ENCODE results near the gene PLEKHG2.

PLEKHG2 gene

GRCh38 chr19:39463403-39463802 lies 50.9 kb downstream of the PLEKHG2 start:
- TF ChIP-seq ZFX (IDR thresholded peaks at IDR 0.05): no peak
- peak overlapping the region; percentile 77 for H3K27ac ChIP-seq

GRCh38 chr19:39465956-39466747 lies 53.7 kb downstream of the PLEKHG2 start:
- TF ChIP-seq ZFX (IDR thresholded peaks at IDR 0.05) (no peak), CTCF (conservative IDR thresholded peaks at IDR 0.05) (no peak)
- no peak overlapping the region for H3K27ac ChIP-seq

- H3K27ac ChIP-seq: no peak overlapping the region
- no peak for TF ChIP-seq CTCF (conservative IDR thresholded peaks at IDR 0.05)
- no peak for TF ChIP-seq ZFX (IDR thresholded peaks at IDR 0.05)
Observed at GRCh38 chr19:39467941-39468340, 55.5 kb downstream of the PLEKHG2 start.

DNA sequence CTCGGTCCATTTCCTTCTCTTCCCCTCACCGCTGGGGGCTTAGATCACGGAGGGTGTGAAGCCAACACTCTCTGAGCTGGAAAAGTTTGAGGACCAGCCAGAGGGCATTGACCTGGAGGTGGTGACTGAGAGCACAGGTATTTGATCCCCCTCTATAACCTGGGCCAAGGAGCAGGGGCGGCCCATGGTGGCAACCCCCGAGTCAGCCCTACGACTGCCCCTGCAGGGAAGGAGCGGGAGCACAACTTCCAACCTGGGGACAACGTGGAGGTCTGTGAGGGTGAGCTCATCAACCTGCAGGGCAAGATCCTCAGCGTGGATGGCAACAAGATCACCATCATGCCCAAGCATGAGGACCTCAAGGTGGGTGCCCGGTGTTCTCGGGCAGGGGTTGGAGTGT lies 56.6 kb downstream of the PLEKHG2 start:
- no peak overlapping the region for H3K27ac ChIP-seq
- TF ChIP-seq CTCF (conservative IDR thresholded peaks at IDR 0.05): no peak
- TF ChIP-seq ZFX (IDR thresholded peaks at IDR 0.05): no peak

DNA sequence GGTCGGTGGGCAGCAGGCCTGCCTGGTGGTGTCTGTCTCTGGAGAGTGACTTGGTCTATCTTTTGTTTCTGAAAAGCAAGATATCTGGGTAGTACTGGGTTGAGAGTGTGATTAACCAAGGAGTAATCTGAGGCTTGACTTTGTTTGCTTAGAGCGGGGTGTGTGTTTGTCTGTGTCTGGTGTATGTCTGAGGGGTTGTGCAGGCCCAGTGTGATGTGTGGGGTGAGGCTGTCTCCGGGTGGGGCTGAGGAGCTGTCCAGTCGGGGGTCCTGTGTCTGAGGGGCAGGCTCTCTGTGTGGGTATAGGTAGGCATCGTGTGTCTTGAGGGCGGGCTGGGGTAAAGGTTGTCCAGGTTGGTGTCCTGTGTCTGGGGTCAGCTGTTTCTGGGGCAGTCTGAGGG lies 57.1 kb downstream of the PLEKHG2 start:
- no peak overlapping the region for H3K27ac ChIP-seq
- TF ChIP-seq ZFX (IDR thresholded peaks at IDR 0.05): no peak

- H3K27ac ChIP-seq: no peak overlapping the region
- TF ChIP-seq CTCF (conservative IDR thresholded peaks at IDR 0.05): no peak
- TF ChIP-seq ZFX (IDR thresholded peaks at IDR 0.05): no peak
Observed at GRCh38 chr19:39470724-39471339, 58.4 kb downstream of the PLEKHG2 start.

GRCh38 chr19:39471756-39472536 lies 59.5 kb downstream of the PLEKHG2 start:
- TF ChIP-seq CTCF (conservative IDR thresholded peaks at IDR 0.05): no peak
- TF ChIP-seq ZFX (IDR thresholded peaks at IDR 0.05): no peak
- no peak overlapping the region for H3K27ac ChIP-seq

GRCh38 chr19:39472746-39473442 lies 60.4 kb downstream of the PLEKHG2 start:
- no peak overlapping the region for H3K27ac ChIP-seq
- no peak for TF ChIP-seq CTCF (conservative IDR thresholded peaks at IDR 0.05)
- no peak for TF ChIP-seq ZFX (IDR thresholded peaks at IDR 0.05)

Data from C4-2B (cell line).